NCI-H146 treated with DMSO at 0.1 percent for 48 hours (cell line): Measurements from ENCODE around the gene TMEM256.

Experiments used
- DNase-seq: peaks from one replicate; lab custom pipeline; 2025; ENCODE audit not compliant: unreplicated experiment; lab: John Stamatoyannopoulos, UW

The TMEM256 gene

GRCh38 chr17:7408863-7409262 is 5.0 kb upstream of the TMEM256 start:
- DNase-seq = no peak

- DNase-seq = no peak
These were observed 4.4 kb upstream of the TMEM256 start for GRCh38 chr17:7408252-7408727.

- no peak for DNase-seq
These were observed 3.8 kb upstream of the TMEM256 start, which contains the start of gene NLGN2 for GRCh38 chr17:7407485-7408251. NLGN2 (plus strand) TSS chr17:7407845; CDS start chr17:7408256, 411 bp downstream.

- no peak for DNase-seq
These were observed 3.2 kb upstream of the TMEM256 start for GRCh38 chr17:7407082-7407481.

- DNase-seq = peak; percentile 17
These were observed 2.4 kb upstream of the TMEM256 start for GRCh38 chr17:7406235-7406825.

GRCh38 chr17:7405350-7406234 is 1.7 kb upstream of the TMEM256 start:
- DNase-seq = no peak

- DNase-seq = no peak
These were observed 946 bp upstream of the TMEM256 start for GRCh38 chr17:7404737-7405349.

GRCh38 chr17:7403727-7403976 is 245 bp downstream of the TMEM256 start:
- peak; percentile 76 for DNase-seq

- no peak for DNase-seq
These were observed 712 bp downstream of the TMEM256 start for GRCh38 chr17:7403043-7403726.

- DNase-seq = no peak
These were observed 5.3 kb downstream of the TMEM256 start for GRCh38 chr17:7398612-7399011.

GRCh38 chr17:7396147-7396546 is 7.8 kb downstream of the TMEM256 start:
- no peak for DNase-seq

- DNase-seq = peak; percentile 85
These were observed 9.3 kb downstream of the TMEM256 start, which contains the start of gene PLSCR3 for GRCh38 chr17:7394452-7395191. PLSCR3 (minus strand) TSS chr17:7394525; CDS start chr17:7394110, 415 bp downstream.

- DNase-seq = peak; percentile 51
These were observed 10.1 kb downstream of the TMEM256 start for GRCh38 chr17:7393613-7394451.

GRCh38 chr17:7392696-7393612 is 10.9 kb downstream of the TMEM256 start:
- DNase-seq = no peak

GRCh38 chr17:7391307-7391706 is 12.6 kb downstream of the TMEM256 start:
- DNase-seq = no peak

GRCh38 chr17:7389924-7390910 is 13.7 kb downstream of the TMEM256 start:
- DNase-seq = no peak

GRCh38 chr17:7388856-7389255 is 15.0 kb downstream of the TMEM256 start:
- no peak for DNase-seq
